Effector memory CD4-positive, alpha-beta T cell (primary cell): ENCODE measurements around the gene HTRA1.

Experiments used
- DNase-seq, 3 donors: peaks; one replicate each; pipeline ENCODE4 v3.0.0-alpha.2; 2020
- H3K27ac ChIP-seq: 2 replicates; pipeline ENCODE4 v1.7.0; 2013; ENCODE audit warnings: mild to moderate bottlenecking, low read length, moderate library complexity; ENCODE audit not compliant: insufficient read depth, poor library complexity, severe bottlenecking
- H3K27me3 ChIP-seq: replicated peaks from 2 replicates; pipeline ENCODE4 v1.7.0; 2013; ENCODE audit warnings: mild to moderate bottlenecking, low read length; ENCODE audit not compliant: insufficient read depth, control insufficient read depth, poor library complexity, severe bottlenecking
- H3K36me3 ChIP-seq: 2 replicates; pipeline ENCODE4 v1.7.0; 2013; ENCODE audit warnings: mild to moderate bottlenecking, low read length, moderate library complexity; ENCODE audit not compliant: control insufficient read depth, insufficient read depth
- H3K4me1 ChIP-seq: 2 replicates; pipeline ENCODE4 v1.7.0; 2013; ENCODE audit warnings: low read length, mild to moderate bottlenecking; ENCODE audit not compliant: control insufficient read depth, insufficient read depth, poor library complexity, severe bottlenecking
- H3K4me3 ChIP-seq: 2 replicates; pipeline ENCODE4 v1.7.0; 2013; ENCODE audit warnings: low read length, low read depth, mild to moderate bottlenecking; ENCODE audit not compliant: insufficient read depth, poor library complexity, severe bottlenecking
- H3K9me3 ChIP-seq: 2 replicates; pipeline ENCODE4 v1.7.0; 2013; ENCODE audit warnings: mild to moderate bottlenecking, low read length, moderate library complexity; ENCODE audit not compliant: control insufficient read depth
- total RNA-seq, 3 donors: gene quantifications; one replicate each; lab custom pipeline; 2026; lab: John Stamatoyannopoulos, UW

The HTRA1 gene
- 0 to 1.0 (median 0.17) reads per million in 3 donors for total RNA-seq

GRCh38 chr10:122461367-122461728 lies at the start of gene HTRA1:
Gene HTRA1, plus strand, starts transcription at chr10:122461553. Its CDS starts 100 bp downstream, at chr10:122461653.
- no peaks in the 10 kb centered on the region for H3K36me3 ChIP-seq
- no peak within 1 kb of the TSS for H3K27ac ChIP-seq
- H3K4me1 ChIP-seq: peaks cover 18% of the 10 kb centered on the region
- H3K9me3 ChIP-seq: no peaks in the 10 kb centered on the region
- H3K4me3 ChIP-seq: peak within 1 kb of the TSS; percentile 64
- DNase-seq: no peak
- H3K27me3 ChIP-seq: peaks cover 46% of the 10 kb centered on the region

GRCh38 chr10:122413327-122413726 lies 48.0 kb upstream of the HTRA1 start:
- DNase-seq: no peak
- H3K4me1 ChIP-seq: peaks cover 19% of the 10 kb centered on the region
- H3K27ac ChIP-seq: no peak overlapping the region
- no peaks in the 10 kb centered on the region for H3K27me3 ChIP-seq
- H3K36me3 ChIP-seq: peaks cover 6% of the 10 kb centered on the region
- no peak overlapping the region for H3K4me3 ChIP-seq
- no peaks in the 10 kb centered on the region for H3K9me3 ChIP-seq

- DNase-seq: no peak
- peaks cover 45% of the 10 kb centered on the region for H3K4me1 ChIP-seq
- peak overlapping the region; percentile 44 for H3K27ac ChIP-seq
- no peaks in the 10 kb centered on the region for H3K9me3 ChIP-seq
- no peak overlapping the region for H3K4me3 ChIP-seq
- no peaks in the 10 kb centered on the region for H3K36me3 ChIP-seq
- no peaks in the 10 kb centered on the region for H3K27me3 ChIP-seq
Measured at GRCh38 chr10:122417667-122418066, 43.7 kb upstream of the HTRA1 start.

- H3K4me3 ChIP-seq: no peak overlapping the region
- no peaks in the 10 kb centered on the region for H3K36me3 ChIP-seq
- no peak for DNase-seq
- H3K27me3 ChIP-seq: no peaks in the 10 kb centered on the region
- no peaks in the 10 kb centered on the region for H3K9me3 ChIP-seq
- H3K4me1 ChIP-seq: peaks cover 50% of the 10 kb centered on the region
- no peak overlapping the region for H3K27ac ChIP-seq
Measured at GRCh38 chr10:122419016-122419415, 42.3 kb upstream of the HTRA1 start.

- no peak for DNase-seq
- Histone ChIP-seq H3K9me3 (no peaks in the 10 kb centered on the region), H3K27ac (no peak overlapping the region), H3K4me3 (no peak overlapping the region), H3K36me3 (peaks cover 3% of the 10 kb centered on the region), H3K4me1 (peaks cover 50% of the 10 kb centered on the region), H3K27me3 (no peaks in the 10 kb centered on the region)
Measured at GRCh38 chr10:122419876-122420623, 41.3 kb upstream of the HTRA1 start.

DNA sequence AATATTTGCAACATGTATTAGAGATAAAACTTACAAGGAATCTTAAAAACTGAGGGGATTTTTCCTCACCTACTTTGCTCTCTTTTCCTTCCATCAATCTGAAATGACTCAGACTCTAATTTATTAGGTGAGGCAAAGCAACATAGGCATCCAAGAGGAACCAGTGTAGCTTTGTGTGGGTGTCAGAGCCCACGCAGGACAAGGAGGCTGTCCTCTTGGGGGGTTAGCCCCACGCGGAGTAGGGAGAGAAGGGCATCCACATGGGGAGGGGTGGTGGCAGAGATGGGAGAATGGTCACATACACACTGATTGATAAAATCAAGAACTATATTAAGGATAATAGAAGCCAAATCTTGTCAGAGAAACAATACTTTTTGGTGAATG lies 40.7 kb upstream of the HTRA1 start:
- H3K27me3 ChIP-seq: no peaks in the 10 kb centered on the region
- H3K4me1 ChIP-seq: peaks cover 50% of the 10 kb centered on the region
- H3K4me3 ChIP-seq: no peak overlapping the region
- H3K36me3 ChIP-seq: peaks cover 3% of the 10 kb centered on the region
- H3K27ac ChIP-seq: no peak overlapping the region
- no peaks in the 10 kb centered on the region for H3K9me3 ChIP-seq
- DNase-seq: no peak

DNA sequence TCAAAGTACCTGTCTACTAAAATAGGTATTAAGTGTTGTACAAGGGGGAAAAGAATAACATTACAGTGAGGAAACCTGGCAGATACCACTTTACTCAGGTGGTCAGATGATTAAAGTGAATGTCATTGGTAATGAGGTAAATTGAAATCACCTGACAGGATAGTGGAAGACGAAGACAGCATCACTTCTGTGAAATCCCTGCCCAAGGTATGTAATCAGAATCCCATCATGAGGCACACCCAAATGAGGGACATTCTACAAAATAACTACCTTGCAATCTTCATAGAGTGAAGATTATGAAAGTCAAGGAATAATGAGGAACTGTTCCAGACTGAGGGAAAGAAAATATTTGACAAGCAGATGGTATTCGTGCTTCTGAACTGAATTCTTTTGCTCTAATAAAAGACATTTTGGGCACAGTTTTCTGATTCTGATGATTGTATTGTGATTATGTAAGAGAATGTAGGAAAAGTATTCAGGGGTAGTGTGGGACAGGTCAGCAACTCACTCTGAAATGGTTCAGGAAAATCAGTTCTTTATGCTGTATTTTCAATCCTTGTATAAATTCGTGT lies 40.2 kb upstream of the HTRA1 start:
- H3K27ac ChIP-seq: no peak overlapping the region
- H3K36me3 ChIP-seq: peaks cover 3% of the 10 kb centered on the region
- H3K9me3 ChIP-seq: no peaks in the 10 kb centered on the region
- H3K4me3 ChIP-seq: no peak overlapping the region
- DNase-seq: no peak
- no peaks in the 10 kb centered on the region for H3K27me3 ChIP-seq
- peaks cover 47% of the 10 kb centered on the region for H3K4me1 ChIP-seq

GRCh38 chr10:122421742-122422141 lies 39.6 kb upstream of the HTRA1 start:
- peak overlapping the region; percentile 6 for H3K27ac ChIP-seq
- H3K4me3 ChIP-seq: no peak overlapping the region
- no peak for DNase-seq
- H3K4me1 ChIP-seq: peaks cover 41% of the 10 kb centered on the region
- H3K36me3 ChIP-seq: peaks cover 3% of the 10 kb centered on the region
- H3K9me3 ChIP-seq: no peaks in the 10 kb centered on the region
- no peaks in the 10 kb centered on the region for H3K27me3 ChIP-seq

- no peaks in the 10 kb centered on the region for H3K9me3 ChIP-seq
- no peak for DNase-seq
- H3K27me3 ChIP-seq: no peaks in the 10 kb centered on the region
- peaks cover 3% of the 10 kb centered on the region for H3K36me3 ChIP-seq
- H3K27ac ChIP-seq: no peak overlapping the region
- H3K4me1 ChIP-seq: peaks cover 38% of the 10 kb centered on the region
- no peak overlapping the region for H3K4me3 ChIP-seq
Measured at GRCh38 chr10:122422266-122422989, 38.9 kb upstream of the HTRA1 start.

DNA sequence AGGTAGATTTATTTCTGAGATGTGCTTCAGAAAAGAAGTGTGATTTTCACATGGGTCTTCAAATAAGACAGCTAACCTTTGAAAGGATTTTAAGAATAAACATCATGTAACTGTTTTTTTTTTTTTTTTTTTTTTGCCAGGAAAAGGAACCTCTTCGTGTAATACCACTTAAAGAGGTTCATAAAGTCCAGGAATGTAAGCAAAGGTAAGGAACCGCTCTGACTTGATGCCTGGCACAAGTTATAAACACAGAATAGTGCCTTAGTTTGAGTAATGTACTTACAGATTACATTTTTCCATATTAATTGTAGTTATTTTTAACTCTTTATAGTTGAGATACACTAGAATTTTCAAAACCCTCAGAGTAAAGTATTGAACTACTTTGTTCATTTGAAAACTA lies 37.3 kb upstream of the HTRA1 start:
- peaks cover 3% of the 10 kb centered on the region for H3K36me3 ChIP-seq
- no peaks in the 10 kb centered on the region for H3K9me3 ChIP-seq
- DNase-seq: no peak
- no peak overlapping the region for H3K4me3 ChIP-seq
- H3K27ac ChIP-seq: no peak overlapping the region
- H3K27me3 ChIP-seq: no peaks in the 10 kb centered on the region
- peaks cover 31% of the 10 kb centered on the region for H3K4me1 ChIP-seq
